ENCODE measurements around the gene TNFRSF4.

TNFRSF4 gene

DNA sequence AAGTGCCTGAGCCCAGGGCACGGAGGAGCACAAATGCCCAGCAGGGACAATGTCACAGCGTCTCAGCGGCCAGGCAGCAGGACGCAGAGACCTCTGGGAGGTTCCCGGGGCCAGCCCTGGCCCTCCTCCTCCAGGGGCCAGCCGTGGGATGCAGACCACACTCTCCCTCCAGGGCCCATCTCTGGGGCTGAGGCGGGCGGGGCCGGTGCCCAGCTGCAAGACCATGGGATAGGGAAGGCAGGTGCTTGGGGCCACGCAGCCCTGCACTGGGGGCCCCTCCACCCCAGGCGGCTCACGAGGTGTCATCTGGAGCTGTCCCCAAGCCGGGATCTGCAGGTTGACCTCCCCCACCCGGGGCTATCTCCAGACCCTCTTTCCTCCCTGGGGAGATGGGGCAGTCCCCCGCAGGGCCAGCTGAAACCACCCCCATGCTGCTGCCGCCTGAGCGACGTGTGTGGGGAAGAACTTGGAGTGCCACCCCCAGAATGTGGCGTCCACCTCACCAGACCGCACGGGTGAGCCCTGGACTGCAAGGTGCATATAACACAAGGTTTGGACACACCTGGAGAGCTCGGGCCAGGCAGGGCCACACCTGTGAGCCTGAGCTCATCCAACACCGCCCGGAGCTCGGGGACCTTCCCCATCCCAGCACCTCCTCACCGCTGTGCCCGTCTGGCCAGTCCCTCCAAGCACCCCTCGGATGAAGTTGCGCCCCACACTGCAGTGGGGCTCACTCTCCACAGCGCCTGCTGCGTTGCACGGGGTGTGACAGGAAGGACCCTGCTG is 44.3 kb downstream of the TNFRSF4 start:
- no peak for DNase-seq (ENCODE audit: low read depth)

DNA sequence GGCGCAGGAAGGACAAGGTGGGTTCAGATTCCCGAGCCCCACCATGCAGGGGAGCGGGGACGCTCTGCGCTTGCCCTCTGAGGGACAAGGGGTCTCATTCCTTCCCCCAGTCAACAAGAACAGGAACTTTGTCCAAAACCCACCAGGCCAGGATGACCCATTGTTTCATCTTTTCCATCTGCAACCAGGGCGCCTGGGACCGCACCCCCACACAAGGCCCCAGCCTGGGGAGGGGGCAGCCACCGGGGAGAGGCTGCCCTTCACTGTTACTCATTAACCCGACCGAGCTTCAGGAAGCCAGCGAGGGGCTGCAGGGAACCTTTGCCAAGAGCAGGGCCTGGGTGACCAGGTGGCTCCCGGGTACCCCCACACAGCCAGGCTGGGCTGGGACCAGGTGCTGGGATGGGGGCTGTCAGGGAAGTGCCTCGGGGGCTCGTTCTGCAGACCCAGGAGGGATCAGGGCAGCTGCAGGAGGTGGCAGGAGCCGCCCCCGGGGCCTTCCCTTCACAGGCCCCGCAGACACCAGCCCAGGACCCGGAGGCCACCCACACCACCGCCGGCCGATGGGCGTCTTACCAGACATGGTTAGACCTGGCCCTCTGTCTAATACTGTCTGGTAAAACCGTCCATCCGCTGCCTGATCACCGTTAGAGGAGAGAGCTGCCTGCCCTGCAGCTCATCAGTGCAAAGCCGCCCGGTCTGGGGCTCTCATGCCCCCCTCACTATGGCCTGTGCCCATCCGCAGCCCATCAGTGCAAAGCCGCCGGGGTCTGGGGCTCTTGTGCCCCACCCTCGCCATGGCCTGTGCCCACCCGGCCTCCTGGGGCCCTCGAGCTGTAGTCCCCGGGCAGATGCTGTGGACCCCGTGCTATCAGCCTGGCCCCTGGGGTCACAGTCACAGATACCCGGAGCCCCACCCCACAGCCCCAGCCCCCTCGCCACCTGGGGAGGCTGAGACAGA is 45.2 kb downstream of the TNFRSF4 start:
- DNase-seq (ENCODE audit: low read depth): no peak

DNA sequence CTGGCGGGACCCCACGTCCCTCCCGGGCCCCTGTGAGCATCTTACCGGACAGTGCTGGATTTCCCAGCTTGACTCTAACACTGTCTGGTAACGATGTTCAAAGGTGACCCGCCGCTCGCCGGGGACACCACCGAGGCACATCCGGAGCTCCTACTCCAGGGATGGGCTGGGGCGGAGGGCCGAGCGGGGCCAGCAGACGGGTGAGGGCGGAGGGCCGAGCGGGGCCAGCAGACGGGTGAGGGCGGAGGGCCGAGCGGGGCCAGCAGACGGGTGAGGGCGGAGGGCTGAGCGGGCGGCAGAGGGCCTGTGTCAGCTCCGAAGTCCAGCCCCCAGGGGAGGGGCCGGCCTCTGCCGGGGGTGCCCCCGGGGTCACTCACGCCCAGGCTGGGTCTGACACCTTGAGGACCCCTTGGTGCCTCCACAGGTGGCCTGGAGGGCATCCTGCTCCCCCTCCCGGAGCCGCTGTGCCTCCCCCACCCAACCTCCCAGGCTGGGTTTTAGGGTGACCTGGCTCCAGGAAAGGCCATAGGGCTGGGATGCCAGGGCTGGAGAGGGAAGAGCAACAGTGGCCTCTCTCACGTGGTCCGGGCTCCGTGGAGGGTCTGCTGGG is 46.0 kb downstream of the TNFRSF4 start:
- DNase-seq (ENCODE audit: low read depth): no peak

DNA sequence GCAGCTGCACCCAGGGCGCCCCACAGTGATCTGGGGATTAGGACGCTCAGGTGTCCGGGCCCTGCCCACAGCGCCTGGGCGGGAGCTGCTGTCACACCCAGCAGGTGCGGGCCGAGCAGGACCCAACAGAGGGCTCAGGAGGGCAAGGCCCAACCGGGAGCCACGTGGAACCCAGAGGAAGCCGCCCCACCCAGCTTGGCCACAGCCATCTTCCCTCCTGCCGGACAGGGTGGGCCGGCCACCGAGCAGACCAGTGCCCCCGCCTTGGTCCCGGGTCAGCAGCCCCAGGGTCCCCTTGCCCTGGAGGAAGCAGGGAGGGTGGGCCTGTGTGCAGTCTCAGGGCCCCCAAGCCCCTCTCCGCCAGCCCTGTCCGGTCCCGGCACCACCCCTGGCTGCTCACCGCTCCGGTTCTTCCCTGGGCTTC is 46.5 kb downstream of the TNFRSF4 start:
- no peak for DNase-seq (ENCODE audit: low read depth)

DNA sequence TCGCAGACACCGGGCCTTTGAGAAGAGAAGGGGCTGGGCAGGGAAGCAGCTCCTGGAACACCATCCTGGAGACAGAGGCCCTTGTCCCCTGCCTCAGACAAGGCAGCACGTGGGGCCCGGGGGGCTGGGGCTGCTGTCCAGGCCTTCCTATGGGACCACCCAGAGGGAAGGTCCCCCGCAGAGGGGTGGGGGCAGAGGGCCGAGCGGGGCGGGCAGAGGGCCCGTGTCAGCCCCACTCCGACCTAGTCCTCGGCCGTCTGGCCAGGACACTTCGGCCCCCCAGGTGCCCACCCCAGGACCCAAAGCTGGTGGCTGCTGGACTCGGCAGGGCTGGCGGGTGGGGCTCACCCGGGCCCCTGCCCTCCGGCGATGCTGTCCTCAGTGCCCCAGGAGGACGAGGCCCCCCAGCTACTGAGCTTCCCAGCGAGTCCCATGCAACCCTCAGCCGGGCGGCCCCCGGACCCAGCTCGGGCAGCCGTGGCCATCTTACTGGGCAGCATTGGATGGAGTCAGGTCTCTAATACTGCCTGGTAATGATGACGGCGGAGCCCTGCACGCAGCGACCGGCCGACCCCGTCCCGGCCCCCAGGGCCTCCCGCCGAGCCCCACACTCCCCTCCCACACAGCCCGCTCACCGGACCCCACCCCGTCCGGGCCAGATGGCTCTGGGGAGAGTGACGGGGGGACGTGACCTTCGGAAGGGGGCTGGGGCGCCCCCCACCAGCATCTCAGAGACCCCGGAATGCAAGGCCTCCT is 47.1 kb downstream of the TNFRSF4 start:
- no peak for DNase-seq (ENCODE audit: low read depth)

DNA sequence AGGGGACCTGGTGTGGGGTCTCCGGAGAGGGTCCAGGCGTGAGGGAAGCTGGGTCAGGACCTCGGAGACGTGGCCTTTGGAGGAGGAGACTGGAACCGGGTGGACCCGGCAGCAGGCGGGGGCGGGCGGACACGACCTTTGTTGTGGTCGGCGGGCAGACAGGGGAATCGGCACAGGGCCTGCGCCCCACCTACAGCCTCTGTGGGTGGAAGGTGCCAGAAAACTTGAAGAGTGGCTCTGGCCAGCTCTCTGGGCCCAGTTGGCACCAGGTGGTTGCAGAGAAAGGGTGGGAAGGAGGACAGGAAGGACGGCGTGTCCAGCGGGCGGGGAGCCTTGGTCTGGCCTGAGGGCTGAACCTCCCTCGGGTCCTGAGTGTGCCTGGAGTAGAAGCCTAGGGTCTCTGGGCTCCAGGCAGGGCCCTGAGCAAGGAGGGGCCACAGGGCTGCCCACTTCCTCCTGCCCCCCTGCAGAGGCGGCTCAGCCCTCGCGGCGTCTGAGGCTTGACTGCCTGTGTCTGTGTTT is 48.0 kb downstream of the TNFRSF4 start:
- no peak for DNase-seq (ENCODE audit: low read depth)

DNA sequence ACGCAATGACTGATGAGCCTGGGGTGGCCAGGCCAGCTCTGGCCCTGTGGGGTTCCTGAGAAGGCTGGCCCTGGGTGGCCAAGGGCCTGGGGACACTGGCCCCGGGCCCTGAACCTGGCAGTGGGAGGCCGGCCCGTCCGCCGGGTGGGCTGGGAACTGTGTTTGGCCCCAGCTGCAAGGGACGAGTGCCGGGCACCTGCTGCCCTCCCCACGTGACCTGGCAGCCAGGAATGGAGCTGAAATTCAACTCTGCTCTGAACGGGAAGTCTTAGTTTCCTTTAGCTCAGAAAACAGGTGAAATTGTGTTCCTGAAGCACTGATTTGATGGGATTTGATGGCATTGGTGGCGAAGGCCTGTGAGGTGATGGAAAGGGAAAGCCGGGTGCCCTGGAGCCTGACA is 48.5 kb downstream of the TNFRSF4 start:
- DNase-seq (ENCODE audit: low read depth): no peak

DNA sequence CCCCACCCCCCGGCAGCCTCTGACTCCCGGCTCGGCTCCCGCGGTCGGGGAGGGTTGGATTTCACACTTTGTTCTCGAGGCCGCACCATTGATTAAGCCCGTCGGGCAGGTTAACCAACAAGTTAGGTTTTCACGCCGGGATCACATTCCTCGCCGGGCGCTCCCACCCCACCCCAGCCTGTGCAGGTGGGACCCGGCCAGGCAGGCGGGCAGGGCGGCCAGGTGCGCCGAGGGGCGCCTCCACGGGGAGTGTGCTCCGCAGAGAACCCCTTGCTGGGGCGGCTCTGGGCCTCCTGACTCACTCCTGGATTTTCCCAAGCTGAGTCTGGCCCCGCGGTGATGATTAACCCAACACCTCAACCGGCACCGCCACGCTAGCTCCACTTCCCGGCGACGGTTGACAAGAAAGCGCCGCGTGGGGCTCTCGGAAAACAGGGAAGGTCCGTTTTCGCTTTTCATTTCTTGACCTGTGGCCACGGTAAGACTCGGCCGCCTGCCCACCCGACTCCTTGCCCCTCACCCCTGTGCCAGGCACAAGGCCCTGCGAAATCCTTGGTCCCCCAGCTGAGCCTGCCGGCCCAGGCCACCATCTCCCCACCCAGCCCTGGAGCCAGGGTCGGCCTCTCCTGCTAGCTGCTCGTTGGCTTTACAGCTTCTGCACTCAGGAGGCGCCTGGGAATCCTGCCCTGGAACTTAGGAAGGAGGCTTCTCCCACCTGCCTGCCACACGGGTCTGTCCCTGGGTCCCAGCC is 49.1 kb downstream of the TNFRSF4 start:
- DNase-seq (ENCODE audit: low read depth): no peak

DNA sequence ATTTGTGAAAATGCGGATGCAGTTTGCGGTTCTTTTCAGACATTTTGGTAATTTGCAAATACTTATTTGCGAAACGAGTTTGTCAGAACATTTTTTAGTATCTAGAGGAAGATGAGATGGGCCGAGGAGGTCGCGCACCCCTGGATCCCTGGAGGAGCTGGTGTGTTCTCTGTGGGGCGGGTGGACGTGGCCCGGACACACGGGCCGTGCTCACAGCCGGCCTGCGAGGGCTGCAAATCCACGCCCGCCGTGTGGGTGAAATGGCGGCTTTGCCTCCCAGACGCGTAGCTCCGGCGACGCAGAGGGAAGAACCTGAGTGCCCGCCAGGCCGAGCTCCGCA is 49.6 kb downstream of the TNFRSF4 start:
- no peak for DNase-seq (ENCODE audit: low read depth)

DNA sequence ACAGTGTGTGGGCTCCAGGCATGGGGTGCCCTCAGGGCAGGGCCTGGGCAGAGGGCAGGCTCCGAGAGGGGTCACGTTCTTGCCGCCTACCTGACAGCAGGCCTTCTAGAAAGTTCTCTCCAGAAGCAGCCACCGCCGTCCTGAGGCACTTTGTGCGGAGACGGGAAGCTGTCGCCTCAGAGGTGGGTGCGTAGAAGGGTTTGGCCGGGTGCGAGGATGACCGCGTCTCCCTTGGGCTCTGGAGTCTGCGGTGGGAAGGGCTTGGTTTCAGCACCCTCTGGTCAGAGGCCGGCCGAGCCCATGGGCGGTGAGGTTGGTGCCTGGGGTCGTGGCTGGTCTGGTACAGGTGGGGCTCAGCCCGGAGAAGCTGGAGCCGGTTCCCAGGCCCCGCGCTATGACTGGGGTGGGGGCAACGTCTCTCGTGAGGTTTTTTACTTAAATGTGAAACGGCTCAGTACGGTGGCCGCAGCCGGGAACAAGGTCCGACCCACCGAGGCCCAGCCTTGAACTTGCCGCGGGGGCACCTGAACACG is 50.3 kb downstream of the TNFRSF4 start:
- no peak for DNase-seq (ENCODE audit: low read depth)

DNA sequence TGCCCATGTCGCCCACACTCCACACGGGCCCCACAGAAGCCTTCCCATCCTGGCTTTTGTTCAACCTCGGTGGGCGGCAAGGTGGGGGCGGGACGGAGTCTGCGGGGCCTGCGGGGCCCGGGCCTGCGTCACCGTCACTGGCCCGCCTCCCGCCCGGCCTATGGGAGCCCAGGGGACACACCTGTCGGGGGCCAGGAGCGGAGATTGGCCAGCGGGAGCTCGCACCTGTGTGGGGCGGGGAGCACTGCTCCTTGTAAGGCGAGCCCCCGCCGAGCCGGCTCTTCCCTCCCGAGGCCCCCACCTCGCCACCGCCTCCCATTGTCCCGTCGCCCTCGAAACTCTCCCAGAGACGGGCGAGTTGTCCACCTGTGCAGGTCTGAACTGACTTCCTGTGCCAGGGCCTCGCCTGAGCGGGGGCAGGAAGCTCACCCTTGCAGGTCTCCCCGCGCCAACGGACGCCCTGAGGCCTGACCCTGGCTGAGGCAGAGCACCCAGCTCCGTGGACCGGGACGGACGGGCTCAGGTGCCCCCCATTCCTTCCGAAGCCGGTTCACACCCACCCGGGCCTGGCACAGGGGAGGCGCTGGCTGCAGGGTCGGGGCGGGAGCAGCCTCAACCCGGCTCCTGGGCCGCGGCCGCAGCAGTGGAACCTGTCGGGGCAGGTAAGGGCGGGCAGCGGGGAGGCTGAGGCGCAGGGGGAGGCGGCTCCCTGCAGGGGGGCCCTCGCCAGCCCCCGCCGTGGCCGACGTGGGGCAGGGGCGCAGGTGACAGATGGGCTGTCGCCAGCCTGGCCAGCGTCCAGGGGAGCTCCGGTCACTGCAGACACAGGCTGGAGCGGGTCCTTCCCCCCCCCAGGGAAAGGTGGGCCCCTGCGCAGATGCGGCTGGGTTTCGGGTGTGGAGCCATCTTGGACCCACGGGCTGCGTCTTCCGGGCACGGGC is 51.1 kb downstream of the TNFRSF4 start:
- DNase-seq (ENCODE audit: low read depth): no peak

DNA sequence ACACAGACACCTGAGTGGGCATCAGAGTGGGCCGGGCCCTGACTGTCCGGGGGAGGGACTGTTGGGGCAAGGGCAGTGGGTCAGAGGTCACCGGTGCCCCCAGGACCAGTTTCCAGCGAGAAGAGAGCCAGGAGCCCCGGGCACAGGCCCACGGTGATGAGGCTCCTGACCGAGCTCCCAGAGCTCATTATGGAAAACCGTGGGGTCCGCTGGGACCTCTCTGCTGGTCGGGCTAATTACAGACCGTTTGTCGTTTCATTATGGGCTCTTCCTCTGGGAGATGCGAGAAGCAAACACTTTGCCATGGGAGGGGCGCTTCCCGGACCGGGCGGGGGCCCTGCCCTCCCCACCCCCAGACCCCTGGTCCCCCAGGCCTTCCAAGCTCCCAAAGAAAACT is 52.3 kb downstream of the TNFRSF4 start:
- DNase-seq (ENCODE audit: low read depth): no peak
